Esophagus squamous epithelium (tissue), 5 donors: ENCODE data around the gene ICE2. TPM values are rescaled to one million over a fixed set of nuclear protein-coding genes. Genes with fewer than 3 reads are reported as not detected.
A peak's percentile ranks its signal among the peaks of the same experiment; 100 is the strongest.

Experiments
- DNase-seq: peaks from one replicate; lab custom pipeline; 2025; lab: John Stamatoyannopoulos, UW
- H3K27ac ChIP-seq, 4 donors: fragments of 200-600 bp; sonication (generic); one replicate each; pipeline ENCODE4 v1.5.1; 2016 to 2019; ENCODE audit warnings: mild to moderate bottlenecking in 1 of 4
- H3K27me3 ChIP-seq, 4 donors: fragments of 200-600 bp; sonication (generic); 1 replicate in 3 of 4; 2 replicates in 1 of 4; pipeline versions ENCODE4 v1.5.1 to v1.6.0; 2017 to 2021; ENCODE audit warnings: antibody characterized with exemption in 1 of 4
- H3K36me3 ChIP-seq, 3 donors: fragments of 200-600 bp; sonication (generic); one replicate each; pipeline ENCODE4 v1.5.1; 2016 to 2019
- H3K4me1 ChIP-seq, 3 donors: fragments of 200-600 bp; sonication (generic); one replicate each; pipeline ENCODE4 v1.5.1; 2017 to 2019
- H3K4me3 ChIP-seq, 4 donors: fragments of 200-600 bp; sonication (generic); 1 replicate in 3 of 4; 2 replicates in 1 of 4; pipeline ENCODE4 v1.5.1; 2016 to 2019; ENCODE audit warnings: mild to moderate bottlenecking in 2 of 4, moderate library complexity in 1 of 4
- H3K9me3 ChIP-seq, 3 donors: fragments of 200-600 bp; sonication (generic); one replicate each; pipeline ENCODE4 v1.5.1; 2016 to 2019
- POLR2A ChIP-seq, 4 donors: fragments of 450-650 bp; IDR thresholded peaks; one replicate each; pipeline ENCODE4 v1.6.1; 2017; ENCODE audit warnings: antibody characterized with exemption in 4 of 4, mild to moderate bottlenecking in 4 of 4, moderate library complexity in 3 of 4
- WGBS, 2 donors: methylation state at CpG; one replicate each; pipeline ENCODE4 v1.1.5; 2018; 5-methylcytosine and 5-hydroxymethylcytosine counted together
- intact Hi-C: fragments of 100-400 bp; cut with DNase I; formaldehyde crosslinking; loops from one replicate; pipeline ENCODE4 v1.15.0; 2022
- total RNA-seq, 4 donors: library from RNA; depleted of rRNA; stranded (reverse); fragments of >200 nt; gene quantifications; one replicate each; pipeline ENCODE4 v1.1.0, GENCODE V29; 2016
- TF ChIP-seq, protein P1 (sequence below), 6 experiments: fragments of 450-650 bp in 4 of 6; fragments of 200-600 bp in 2 of 6; sonication (generic) in 2 of 6; IDR thresholded peaks; one replicate each; pipeline ENCODE4 v1.5.1; 2016 to 2019; ENCODE audit warnings: antibody characterized with exemption in 6 of 6, mild to moderate bottlenecking in 4 of 6, moderate library complexity in 4 of 6
- donor health status: DM: yes; HTN: yes; CAD: no.

The ICE2 gene
- total RNA-seq, 4 donors from 2014 or later, result 7.0 to 35.9 (median 19.9) TPM

DNA sequence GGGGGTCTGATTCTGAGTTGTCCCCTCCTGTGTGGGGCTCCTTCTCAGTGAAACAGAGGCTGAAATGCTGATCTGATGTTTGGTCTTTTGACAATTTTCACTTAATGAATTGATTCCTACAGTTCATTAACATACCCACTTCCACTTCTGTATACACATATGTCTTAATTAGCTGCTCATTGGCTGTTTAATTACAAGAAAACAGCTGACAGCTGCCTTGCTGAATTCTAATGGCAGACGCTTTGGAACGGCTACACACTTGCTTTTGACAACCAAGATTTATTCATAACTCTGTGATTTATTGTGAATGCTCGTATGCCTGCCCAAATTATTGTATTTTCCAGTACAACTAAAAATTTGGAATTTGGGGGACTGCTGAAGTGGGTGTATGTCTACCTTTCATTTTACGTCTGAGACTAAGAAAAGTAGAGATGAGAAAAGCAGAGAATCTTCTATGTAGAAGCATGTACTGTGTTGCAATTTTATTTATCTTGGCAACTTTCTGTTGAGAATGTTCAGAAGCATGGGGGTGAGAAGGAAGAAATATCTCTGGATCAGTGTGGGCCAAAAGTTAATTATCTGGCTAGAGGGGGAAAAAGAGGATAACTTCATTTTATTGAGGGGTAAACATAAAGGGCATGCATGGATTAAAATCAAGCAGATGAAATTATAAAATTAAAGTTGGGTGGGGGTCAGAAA, 46.5 kb upstream of the ICE2 start:
- TF ChIP-seq, protein P1, sequence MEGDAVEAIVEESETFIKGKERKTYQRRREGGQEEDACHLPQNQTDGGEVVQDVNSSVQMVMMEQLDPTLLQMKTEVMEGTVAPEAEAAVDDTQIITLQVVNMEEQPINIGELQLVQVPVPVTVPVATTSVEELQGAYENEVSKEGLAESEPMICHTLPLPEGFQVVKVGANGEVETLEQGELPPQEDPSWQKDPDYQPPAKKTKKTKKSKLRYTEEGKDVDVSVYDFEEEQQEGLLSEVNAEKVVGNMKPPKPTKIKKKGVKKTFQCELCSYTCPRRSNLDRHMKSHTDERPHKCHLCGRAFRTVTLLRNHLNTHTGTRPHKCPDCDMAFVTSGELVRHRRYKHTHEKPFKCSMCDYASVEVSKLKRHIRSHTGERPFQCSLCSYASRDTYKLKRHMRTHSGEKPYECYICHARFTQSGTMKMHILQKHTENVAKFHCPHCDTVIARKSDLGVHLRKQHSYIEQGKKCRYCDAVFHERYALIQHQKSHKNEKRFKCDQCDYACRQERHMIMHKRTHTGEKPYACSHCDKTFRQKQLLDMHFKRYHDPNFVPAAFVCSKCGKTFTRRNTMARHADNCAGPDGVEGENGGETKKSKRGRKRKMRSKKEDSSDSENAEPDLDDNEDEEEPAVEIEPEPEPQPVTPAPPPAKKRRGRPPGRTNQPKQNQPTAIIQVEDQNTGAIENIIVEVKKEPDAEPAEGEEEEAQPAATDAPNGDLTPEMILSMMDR (IDR thresholded peaks at IDR 0.05), result no peak
- TF ChIP-seq POLR2A (IDR thresholded peaks at IDR 0.05), result no peak
- Histone ChIP-seq H3K9me3 (no peaks in the 10 kb centered on the region), H3K36me3 (peaks cover 0 to 31% (median 0%) of the 10 kb centered on the region in 3 donors), H3K27ac (peak overlapping the region in 1 of 4 donors; percentile 2), H3K4me3 (no peak overlapping the region), H3K27me3 (no peaks in the 10 kb centered on the region), H3K4me1 (peaks cover 0 to 49% (median 2%) of the 10 kb centered on the region in 3 donors)
- no peak for DNase-seq
- 65 to 68% methylated on average over 4 of the region's 4 CpGs for WGBS, 2 donors
- intact Hi-C loops, result no loop called here

DNA sequence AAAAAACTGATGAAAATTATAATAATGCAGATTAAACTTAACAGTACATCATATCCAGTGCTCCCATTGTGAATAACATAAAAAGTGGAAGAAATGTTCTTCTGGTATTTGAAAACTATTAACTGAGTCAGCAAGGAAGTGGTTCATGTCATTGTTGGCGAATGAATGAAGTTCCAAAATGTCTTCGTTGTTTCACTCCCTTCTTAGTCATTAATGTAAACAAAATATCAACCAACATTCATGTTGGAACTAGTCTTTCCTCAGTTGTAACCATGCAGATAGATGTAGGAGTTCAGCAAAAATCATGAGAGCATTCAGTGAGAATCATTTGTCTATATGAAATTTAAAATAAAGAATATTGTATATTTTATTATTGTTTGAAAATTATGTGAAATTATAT, 44.1 kb upstream of the ICE2 start:
- peaks cover 0 to 63% (median 10%) of the 10 kb centered on the region in 3 donors for H3K4me1 ChIP-seq
- H3K27me3 ChIP-seq, result no peaks in the 10 kb centered on the region
- intact Hi-C loops, result no loop called here
- WGBS, 2 donors, result 23 to 29% methylated on average over 2 of the region's 2 CpGs
- peak overlapping the region in 3 of 4 donors; percentile 62 to 77 (median 77) for H3K27ac ChIP-seq
- no peak overlapping the region for H3K4me3 ChIP-seq
- DNase-seq, result no peak
- TF ChIP-seq, protein P1 (IDR thresholded peaks at IDR 0.05), result no peak
- TF ChIP-seq POLR2A (IDR thresholded peaks at IDR 0.05), result no peak
- H3K9me3 ChIP-seq, result no peaks in the 10 kb centered on the region
- peaks cover 0 to 9% (median 0%) of the 10 kb centered on the region in 3 donors for H3K36me3 ChIP-seq

DNA sequence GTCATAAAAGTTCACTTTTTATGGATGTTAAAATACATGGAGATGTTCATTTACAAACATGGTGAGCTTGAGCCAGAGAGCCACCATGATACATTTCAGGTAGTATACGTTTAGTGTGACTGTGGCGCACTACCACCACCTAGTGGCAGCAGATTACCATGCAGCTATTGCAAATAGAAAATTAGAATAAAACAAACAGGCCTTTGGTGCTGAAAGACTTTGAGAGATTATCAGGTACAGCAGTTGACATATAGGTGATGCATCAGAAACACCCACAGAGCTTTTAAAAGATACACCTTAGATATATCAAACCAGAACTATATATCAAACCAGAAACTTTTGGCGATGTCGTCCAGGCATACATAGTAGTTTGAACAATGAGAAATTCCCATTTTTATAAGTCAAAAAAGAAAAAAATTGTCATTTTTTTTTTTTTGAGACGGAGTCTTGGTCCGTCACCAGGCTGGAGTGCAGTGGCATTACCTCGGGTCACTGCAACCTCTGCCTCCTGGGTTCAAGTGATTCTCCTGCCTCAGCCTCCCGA, 42.0 kb upstream of the ICE2 start:
- Histone ChIP-seq H3K4me1 (peaks cover 0 to 57% (median 10%) of the 10 kb centered on the region in 3 donors), H3K27me3 (no peaks in the 10 kb centered on the region), H3K4me3 (no peak overlapping the region), H3K27ac (peak overlapping the region; percentile 51 to 91 (median 74)), H3K36me3 (no peaks in the 10 kb centered on the region), H3K9me3 (no peaks in the 10 kb centered on the region)
- intact Hi-C loops, result no loop called here
- WGBS, 2 donors, result 62 to 72% methylated on average over 8 of the region's 8 CpGs
- no peak for TF ChIP-seq POLR2A (IDR thresholded peaks at IDR 0.05)
- TF ChIP-seq, protein P1 (IDR thresholded peaks at IDR 0.05), result peak; percentile 79 to 95 (median 90)
- no peak for DNase-seq

DNA sequence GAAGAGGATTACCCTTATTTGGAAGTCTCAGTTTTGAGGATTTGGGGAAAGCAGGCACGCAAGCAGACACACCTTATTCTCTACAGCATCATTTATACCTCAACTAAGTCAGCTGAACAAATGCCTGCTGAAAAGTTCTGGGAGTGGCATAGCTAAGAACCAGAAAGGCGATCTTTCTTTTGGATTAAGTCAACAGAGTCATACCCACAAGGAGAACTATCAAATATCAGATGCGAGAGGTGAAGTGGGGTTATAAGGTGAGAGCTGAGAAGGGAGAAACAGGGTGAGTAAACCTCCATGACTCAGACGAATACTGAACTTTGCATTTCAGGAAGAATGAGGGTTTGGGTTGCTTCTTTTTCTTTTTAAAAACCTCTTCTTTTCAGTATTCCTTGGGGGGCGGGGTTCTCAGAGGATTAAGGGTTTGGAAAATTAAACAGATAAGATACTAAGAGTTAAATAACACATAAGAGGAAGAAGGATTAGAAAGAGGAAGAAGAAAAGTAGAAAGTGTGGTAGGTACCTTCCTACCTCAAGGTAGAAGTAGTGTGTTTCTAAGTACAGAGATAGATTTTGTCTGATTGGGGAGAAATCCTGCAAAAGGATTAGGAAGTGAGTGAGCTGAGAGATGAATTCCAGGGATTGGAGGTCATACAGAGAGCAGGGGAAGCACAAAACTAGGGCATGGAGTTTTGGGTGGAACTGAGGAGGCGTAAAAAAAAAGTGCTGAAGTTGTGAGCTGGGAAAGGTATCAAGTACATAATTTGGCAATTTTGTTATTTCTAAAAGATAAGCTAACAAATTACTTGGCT, 41.3 kb upstream of the ICE2 start:
- no peaks in the 10 kb centered on the region for H3K27me3 ChIP-seq
- H3K4me1 ChIP-seq, result peaks cover 0 to 50% (median 10%) of the 10 kb centered on the region in 3 donors
- 44 to 46% methylated on average over 6 of the region's 6 CpGs for WGBS, 2 donors
- no peak overlapping the region for H3K4me3 ChIP-seq
- intact Hi-C loops, result no loop called here
- H3K36me3 ChIP-seq, result peaks cover 0 to under 1% (median 0%) of the 10 kb centered on the region in 3 donors
- DNase-seq, result no peak
- peak overlapping the region; percentile 72 to 91 (median 82) for H3K27ac ChIP-seq
- TF ChIP-seq, protein P1 (IDR thresholded peaks at IDR 0.05), result no peak
- TF ChIP-seq POLR2A (IDR thresholded peaks at IDR 0.05), result no peak
- no peaks in the 10 kb centered on the region for H3K9me3 ChIP-seq
